Gastrocnemius medialis (tissue), 4 donors: Measurements from ENCODE around the gene SMIM38. TPM values are rescaled to one million over a fixed set of nuclear protein-coding genes. Genes with fewer than 3 reads are reported as not detected.

ENCODE experiments used
- ATAC-seq, 2 donors: fragments of 150-250 bp; one replicate each; pipeline ENCODE4 v1.9.1; 2016
- DNase-seq, 2 donors: peaks; one replicate each; pipeline ENCODE4 v3.0.0-alpha.2; 2019
- H3K27ac ChIP-seq, 4 donors: fragments of 200-600 bp; sonication (generic); 1 replicate in 1 of 4; 2 replicates in 3 of 4; pipeline ENCODE4 v1.5.1; 2016 to 2018; ENCODE audit warnings: mild to moderate bottlenecking in 2 of 4, moderate library complexity in 1 of 4
- H3K27me3 ChIP-seq, 3 donors: fragments of 200-600 bp; sonication (generic) in 2 of 3; 1 replicate in 1 of 3; 2 replicates in 2 of 3; pipeline versions ENCODE4 v1.5.1 to v1.6.0; 2016 to 2019; ENCODE audit warnings: mild to moderate bottlenecking in 1 of 3, moderate library complexity in 1 of 3
- H3K36me3 ChIP-seq, 2 donors: fragments of 200-600 bp; sonication (generic) in 1 of 2; one replicate each; pipeline ENCODE4 v1.5.1; 2017 to 2018
- H3K4me1 ChIP-seq, 2 donors: fragments of 200-600 bp; sonication (generic) in 1 of 2; one replicate each; pipeline ENCODE4 v1.5.1; 2016 to 2017; ENCODE audit warnings: mild to moderate bottlenecking in 2 of 2
- H3K4me3 ChIP-seq, 4 donors: fragments of 200-600 bp; sonication (generic) in 3 of 4; 1 replicate in 1 of 4; 2 replicates in 3 of 4; pipeline ENCODE4 v1.5.1; 2016 to 2019; ENCODE audit warnings: mild to moderate bottlenecking in 2 of 4
- H3K9me3 ChIP-seq, 3 donors: fragments of 200-600 bp; sonication (generic) in 2 of 3; 1 replicate in 1 of 3; 2 replicates in 2 of 3; pipeline ENCODE4 v1.5.1; 2016 to 2019
- POLR2A ChIP-seq, 2 donors: fragments of 450-650 bp; IDR thresholded peaks; one replicate each; pipeline ENCODE4 v1.6.1; 2017; ENCODE audit warnings: antibody characterized with exemption in 2 of 2, mild to moderate bottlenecking in 2 of 2, moderate library complexity in 2 of 2
- in situ Hi-C, 4 donors: fragments of 200-750 bp; cut with MboI; loops; one replicate each; pipeline versions ENCODE4 v1.15.0 to v1.8.0; 2017; ENCODE audit warnings: low sequenced_read_pairs in 4 of 4
- intact Hi-C: fragments of 100-400 bp; cut with DNase I; formaldehyde crosslinking; loops from one replicate; pipeline ENCODE4 v1.15.1; 2023; ENCODE audit warnings: low total_unique reads
- total RNA-seq, 4 donors: library from RNA; depleted of rRNA; stranded (reverse); fragments of >200 nt; gene quantifications; one replicate each; pipeline versions ENCODE4 v1.1.0 to v1.2.3, GENCODE V29; 2016
- TF ChIP-seq, protein P1 (sequence below), 5 experiments: fragments of 450-650 bp in 3 of 5; fragments of 200-600 bp in 2 of 5; sonication (generic) in 2 of 5; IDR thresholded peaks in 4 of 5; conservative IDR thresholded peaks in 1 of 5; 1 replicate in 4 of 5; 2 replicates in 1 of 5; pipeline ENCODE4 v1.5.1; 2016 to 2019; ENCODE audit warnings: antibody characterized with exemption in 5 of 5, mild to moderate bottlenecking in 3 of 5, moderate library complexity in 3 of 5

SMIM38 gene
- total RNA-seq, 4 donors from 2014 or later, result 0.12 to 0.66 (median 0.40) TPM; not detected in 1

DNA sequence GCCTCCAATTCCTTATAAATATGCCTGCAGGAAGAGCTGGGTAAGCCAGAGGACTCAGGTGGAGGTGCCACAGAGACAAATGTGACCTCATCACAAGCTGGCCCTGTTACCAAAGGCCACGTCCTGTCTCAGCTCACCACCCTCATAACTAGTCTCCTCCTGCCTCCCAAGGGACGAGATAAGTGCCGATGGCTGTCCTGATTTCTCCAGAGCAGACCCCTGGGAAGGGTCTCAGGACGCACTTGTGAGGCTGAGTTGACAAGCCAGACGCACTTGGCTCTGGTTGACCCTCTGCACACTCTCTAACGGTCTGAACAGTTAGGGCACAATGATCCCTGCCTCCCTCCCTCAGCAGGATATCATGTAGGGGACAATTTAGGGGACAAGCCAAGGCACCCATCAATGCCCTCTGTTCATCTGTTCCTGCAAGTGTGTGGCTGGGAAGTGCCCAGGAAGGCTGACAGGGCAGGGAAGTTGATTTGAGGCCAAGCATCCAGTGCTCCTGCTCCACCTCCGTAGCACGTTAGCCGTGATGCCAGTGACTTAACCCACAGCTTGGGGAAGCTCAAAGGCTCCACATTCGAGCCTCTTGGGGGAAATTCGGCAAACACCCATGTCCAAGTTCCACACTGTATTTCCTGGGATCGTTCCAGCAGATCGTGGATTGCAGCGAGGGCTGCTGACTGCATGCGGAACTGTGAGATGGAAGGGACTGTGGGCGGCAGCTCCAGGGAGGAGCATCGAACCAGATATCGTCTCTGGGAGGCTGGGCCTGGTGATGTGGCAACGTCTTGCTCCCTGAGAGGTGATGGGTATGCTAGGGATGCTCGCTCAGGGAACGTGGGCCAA is 2.8 kb downstream of the SMIM38 start:
- DNase-seq, result no peak
- TF ChIP-seq POLR2A (IDR thresholded peaks at IDR 0.05), result no peak
- TF ChIP-seq, protein P1, sequence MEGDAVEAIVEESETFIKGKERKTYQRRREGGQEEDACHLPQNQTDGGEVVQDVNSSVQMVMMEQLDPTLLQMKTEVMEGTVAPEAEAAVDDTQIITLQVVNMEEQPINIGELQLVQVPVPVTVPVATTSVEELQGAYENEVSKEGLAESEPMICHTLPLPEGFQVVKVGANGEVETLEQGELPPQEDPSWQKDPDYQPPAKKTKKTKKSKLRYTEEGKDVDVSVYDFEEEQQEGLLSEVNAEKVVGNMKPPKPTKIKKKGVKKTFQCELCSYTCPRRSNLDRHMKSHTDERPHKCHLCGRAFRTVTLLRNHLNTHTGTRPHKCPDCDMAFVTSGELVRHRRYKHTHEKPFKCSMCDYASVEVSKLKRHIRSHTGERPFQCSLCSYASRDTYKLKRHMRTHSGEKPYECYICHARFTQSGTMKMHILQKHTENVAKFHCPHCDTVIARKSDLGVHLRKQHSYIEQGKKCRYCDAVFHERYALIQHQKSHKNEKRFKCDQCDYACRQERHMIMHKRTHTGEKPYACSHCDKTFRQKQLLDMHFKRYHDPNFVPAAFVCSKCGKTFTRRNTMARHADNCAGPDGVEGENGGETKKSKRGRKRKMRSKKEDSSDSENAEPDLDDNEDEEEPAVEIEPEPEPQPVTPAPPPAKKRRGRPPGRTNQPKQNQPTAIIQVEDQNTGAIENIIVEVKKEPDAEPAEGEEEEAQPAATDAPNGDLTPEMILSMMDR (IDR thresholded peaks at IDR 0.05 in 4 of 5, conservative IDR thresholded peaks at IDR 0.05 in 1 of 5), result no peak
- no peak overlapping the region for H3K4me3 ChIP-seq
- peaks cover 0 to 11% (median 0%) of the 10 kb centered on the region in 3 donors for H3K27me3 ChIP-seq
- H3K27ac ChIP-seq, result no peak overlapping the region
- no peaks in the 10 kb centered on the region for H3K9me3 ChIP-seq
- ATAC-seq, result no peak
- intact Hi-C loops (no loop called here), in situ Hi-C loops (no loop called here)
- peaks cover 4 to 9% of the 10 kb centered on the region in 2 donors for H3K4me1 ChIP-seq
- no peaks in the 10 kb centered on the region for H3K36me3 ChIP-seq

- ATAC-seq, result no peak
- in situ Hi-C loops, result no loop called here
- TF ChIP-seq POLR2A (IDR thresholded peaks at IDR 0.05), result no peak
- TF ChIP-seq, protein P1 (IDR thresholded peaks at IDR 0.05 in 4 of 5, conservative IDR thresholded peaks at IDR 0.05 in 1 of 5), result no peak
- H3K27ac ChIP-seq, result no peak overlapping the region
- intact Hi-C loops, result no loop called here
- H3K4me3 ChIP-seq, result no peak overlapping the region
- peaks cover 0 to 11% (median 0%) of the 10 kb centered on the region in 3 donors for H3K27me3 ChIP-seq
- DNase-seq, result no peak
- peaks cover 4 to 9% of the 10 kb centered on the region in 2 donors for H3K4me1 ChIP-seq
- H3K36me3 ChIP-seq, result no peaks in the 10 kb centered on the region
- no peaks in the 10 kb centered on the region for H3K9me3 ChIP-seq
These were observed 3.6 kb downstream of the SMIM38 start for GRCh38 chr11:69159150-69159852.

DNA sequence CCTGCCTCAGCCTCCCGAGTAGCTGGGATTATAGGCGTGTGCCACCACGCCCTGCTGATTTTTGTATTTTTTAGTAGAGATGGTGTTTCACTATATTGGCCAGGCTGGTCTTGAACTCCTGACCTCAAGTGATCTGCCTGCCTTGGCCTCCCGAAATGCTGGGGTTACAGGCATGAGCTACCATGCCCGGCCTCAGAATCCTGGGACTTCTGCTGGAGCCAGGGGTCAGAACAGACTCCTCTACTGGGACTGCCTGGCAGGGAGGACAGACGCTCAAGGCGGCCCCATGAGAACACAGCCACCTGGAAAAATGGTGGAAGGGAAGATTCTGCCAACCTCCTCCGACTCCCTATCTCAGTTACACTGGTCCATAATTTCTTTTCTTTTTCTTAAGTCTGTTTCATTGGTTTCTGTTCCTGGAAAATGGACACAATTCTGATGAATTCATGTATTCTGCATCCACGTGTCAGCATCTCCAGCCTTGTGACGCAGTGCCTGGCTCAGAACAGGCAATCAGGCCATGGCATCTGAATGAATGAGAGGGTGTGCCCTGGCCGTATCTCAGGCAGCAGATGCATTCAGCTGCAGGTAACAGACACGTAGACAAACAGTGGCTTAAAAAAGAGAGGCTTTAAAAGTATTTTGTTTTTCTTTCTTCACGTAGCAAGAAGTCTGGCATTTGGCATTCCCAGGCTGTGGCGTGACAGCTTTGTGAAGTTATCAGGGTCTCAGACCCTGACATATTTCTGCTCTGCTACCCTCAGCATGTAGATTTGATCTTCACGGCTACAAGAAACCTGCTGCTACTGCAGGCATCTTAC is 4.8 kb downstream of the SMIM38 start:
- intact Hi-C loops, result no loop called here
- no peak for ATAC-seq
- in situ Hi-C loops, result no loop called here

DNA sequence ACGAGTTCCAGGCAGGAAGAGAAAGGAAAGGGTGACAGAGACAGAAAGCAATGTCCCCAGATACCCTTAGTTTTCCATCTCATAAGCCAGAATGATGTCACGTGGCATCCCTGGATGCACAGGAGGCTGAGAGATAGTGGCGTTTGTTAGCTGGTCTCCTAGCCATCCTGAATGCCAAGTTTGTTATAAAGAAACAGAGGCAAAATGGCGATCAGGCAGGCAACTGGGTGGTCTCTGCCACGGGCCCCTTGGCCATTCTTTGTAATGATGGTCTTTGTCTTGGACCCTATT is 5.3 kb downstream of the SMIM38 start:
- in situ Hi-C loops, result no loop called here
- no peaks in the 10 kb centered on the region for H3K9me3 ChIP-seq
- H3K4me1 ChIP-seq, result peaks cover 4% of the 10 kb centered on the region in 2 donors
- peaks cover 0 to 11% (median 0%) of the 10 kb centered on the region in 3 donors for H3K27me3 ChIP-seq
- intact Hi-C loops, result no loop called here
- TF ChIP-seq, protein P1 (IDR thresholded peaks at IDR 0.05 in 4 of 5, conservative IDR thresholded peaks at IDR 0.05 in 1 of 5), result no peak
- TF ChIP-seq POLR2A (IDR thresholded peaks at IDR 0.05), result no peak
- H3K4me3 ChIP-seq, result no peak overlapping the region
- ATAC-seq, result no peak
- H3K27ac ChIP-seq, result no peak overlapping the region
- no peak for DNase-seq
- H3K36me3 ChIP-seq, result no peaks in the 10 kb centered on the region

More for the DNA sequence above, 4.8 kb downstream of the SMIM38 start:
- Histone ChIP-seq H3K27me3 (peaks cover 0 to 11% (median 0%) of the 10 kb centered on the region in 3 donors), H3K36me3 (no peaks in the 10 kb centered on the region), H3K9me3 (no peaks in the 10 kb centered on the region), H3K4me1 (peaks cover 4 to 9% of the 10 kb centered on the region in 2 donors), H3K27ac (no peak overlapping the region), H3K4me3 (no peak overlapping the region)
- DNase-seq, result no peak
- TF ChIP-seq, protein P1 (IDR thresholded peaks at IDR 0.05 in 4 of 5, conservative IDR thresholded peaks at IDR 0.05 in 1 of 5), result no peak
- no peak for TF ChIP-seq POLR2A (IDR thresholded peaks at IDR 0.05)
